Activated T-cell treated with anti-CD3 and anti-CD28 coated beads, Interleukin-2, amount 50 U/mL, for 48 hours (primary cell): ENCODE results near the gene PDP2.

Experiments used
- DNase-seq, 2 experiments: peaks; one replicate each; pipeline ENCODE4 v3.0.0-alpha.2; 2020

PDP2 gene, protein sequence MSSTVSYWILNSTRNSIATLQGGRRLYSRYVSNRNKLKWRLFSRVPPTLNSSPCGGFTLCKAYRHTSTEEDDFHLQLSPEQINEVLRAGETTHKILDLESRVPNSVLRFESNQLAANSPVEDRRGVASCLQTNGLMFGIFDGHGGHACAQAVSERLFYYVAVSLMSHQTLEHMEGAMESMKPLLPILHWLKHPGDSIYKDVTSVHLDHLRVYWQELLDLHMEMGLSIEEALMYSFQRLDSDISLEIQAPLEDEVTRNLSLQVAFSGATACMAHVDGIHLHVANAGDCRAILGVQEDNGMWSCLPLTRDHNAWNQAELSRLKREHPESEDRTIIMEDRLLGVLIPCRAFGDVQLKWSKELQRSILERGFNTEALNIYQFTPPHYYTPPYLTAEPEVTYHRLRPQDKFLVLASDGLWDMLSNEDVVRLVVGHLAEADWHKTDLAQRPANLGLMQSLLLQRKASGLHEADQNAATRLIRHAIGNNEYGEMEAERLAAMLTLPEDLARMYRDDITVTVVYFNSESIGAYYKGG

GRCh38 chr16:66880288-66881013 is at the start of gene PDP2:
Gene PDP2 (plus strand): TSS chr16:66880515. CDS start chr16:66884285, 3,770 bp downstream.
- DNase-seq: peak; percentile 96 to 97

DNA sequence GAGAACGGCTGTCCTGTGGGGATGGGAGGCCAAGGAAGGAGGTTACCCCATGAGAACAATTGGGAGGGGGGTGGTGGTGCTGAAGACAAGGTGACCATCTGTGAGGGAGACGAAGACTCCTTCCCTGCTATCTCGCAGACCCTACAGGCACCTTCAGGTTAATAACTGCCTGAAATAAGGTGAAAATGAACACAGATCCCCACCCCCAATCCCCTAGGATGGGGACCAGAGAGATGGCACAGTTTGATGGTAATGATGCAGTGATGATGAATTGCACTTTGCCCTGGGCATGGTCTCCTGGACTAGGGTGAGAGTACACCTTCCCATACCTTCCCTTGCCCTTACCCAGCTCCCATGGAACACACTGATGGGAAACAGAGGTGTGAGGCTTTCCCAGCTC is 48.1 kb upstream of the PDP2 start:
- no peak for DNase-seq

GRCh38 chr16:66832661-66833305 is 47.5 kb upstream of the PDP2 start:
- peak in 1 of 2 experiments; percentile 14 for DNase-seq

- DNase-seq: no peak
These were observed 45.6 kb upstream of the PDP2 start for GRCh38 chr16:66834746-66835145.

GRCh38 chr16:66840883-66841282 is 39.4 kb upstream of the PDP2 start:
- no peak for DNase-seq

DNA sequence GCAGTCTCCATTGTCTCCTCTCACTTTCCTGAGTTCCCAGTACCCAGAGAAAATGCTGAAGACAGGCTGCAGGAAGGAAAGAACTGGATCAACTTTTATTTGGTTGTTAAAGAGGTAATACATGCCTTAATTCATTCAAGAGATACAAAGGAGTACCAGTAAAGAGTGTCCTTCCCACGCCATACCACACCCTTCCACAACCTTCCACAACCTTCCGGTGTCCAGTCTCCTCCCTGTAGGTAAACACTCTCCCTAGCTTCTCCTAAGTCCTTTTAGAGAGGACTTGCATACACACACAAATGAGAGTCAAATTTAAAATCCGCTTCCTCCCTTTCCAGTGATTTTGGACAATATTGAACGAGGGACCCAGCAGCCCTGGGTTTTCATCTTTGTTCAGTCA is 38.9 kb upstream of the PDP2 start:
- DNase-seq: no peak

- peak in 1 of 2 experiments; percentile 10 for DNase-seq
These were observed 37.5 kb upstream of the PDP2 start for GRCh38 chr16:66842765-66843164.

- DNase-seq: peak in 1 of 2 experiments; percentile 7
These were observed 37.1 kb upstream of the PDP2 start for GRCh38 chr16:66843191-66843590.

GRCh38 chr16:66844009-66844341 is 36.3 kb upstream of the PDP2 start:
- no peak for DNase-seq

GRCh38 chr16:66844342-66845079 is 35.8 kb upstream of the PDP2 start, which contains the start of gene CA7:
Gene CA7 (plus strand): TSS chr16:66844414. CDS start chr16:66844488, 74 bp downstream.
- DNase-seq: no peak

DNA sequence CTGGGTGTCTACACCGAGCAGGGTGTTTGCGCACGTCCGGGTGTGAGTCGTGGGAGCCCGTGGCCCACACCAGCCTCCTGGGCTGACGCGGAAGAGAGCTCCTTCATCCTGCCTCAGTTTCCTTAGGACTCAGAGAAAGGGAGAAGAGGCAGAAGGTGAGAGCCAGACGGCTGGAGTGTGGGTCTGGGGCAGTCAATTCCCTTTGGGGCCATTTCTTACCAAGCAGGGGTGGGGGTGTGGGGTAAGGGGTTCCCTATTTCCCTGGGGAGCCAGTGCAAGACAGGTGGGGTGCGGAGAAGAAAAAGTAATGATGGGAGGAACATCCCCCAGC is 35.3 kb upstream of the PDP2 start:
- DNase-seq: no peak

DNA sequence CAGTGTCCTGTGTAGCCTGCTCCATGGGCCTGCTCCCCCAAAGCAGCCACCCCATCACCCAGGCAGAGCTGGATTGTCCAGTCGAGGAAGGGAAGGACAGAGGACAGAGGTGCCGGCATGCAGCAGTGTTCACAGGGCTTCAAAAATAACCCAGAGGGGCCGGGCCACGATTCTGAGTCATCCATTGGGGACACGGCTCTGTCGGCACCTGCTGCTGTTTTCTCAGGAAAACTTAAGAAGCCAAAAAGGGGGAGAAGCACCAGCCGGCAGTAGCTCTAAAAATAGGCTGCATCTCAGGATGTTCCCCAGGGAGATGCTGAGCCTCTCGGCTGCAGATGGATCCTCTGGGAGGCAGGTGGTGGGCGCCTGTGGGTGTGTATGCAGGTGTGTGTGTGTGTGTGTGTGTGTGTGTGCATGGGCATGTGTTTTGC is 34.5 kb upstream of the PDP2 start:
- DNase-seq: no peak

DNA sequence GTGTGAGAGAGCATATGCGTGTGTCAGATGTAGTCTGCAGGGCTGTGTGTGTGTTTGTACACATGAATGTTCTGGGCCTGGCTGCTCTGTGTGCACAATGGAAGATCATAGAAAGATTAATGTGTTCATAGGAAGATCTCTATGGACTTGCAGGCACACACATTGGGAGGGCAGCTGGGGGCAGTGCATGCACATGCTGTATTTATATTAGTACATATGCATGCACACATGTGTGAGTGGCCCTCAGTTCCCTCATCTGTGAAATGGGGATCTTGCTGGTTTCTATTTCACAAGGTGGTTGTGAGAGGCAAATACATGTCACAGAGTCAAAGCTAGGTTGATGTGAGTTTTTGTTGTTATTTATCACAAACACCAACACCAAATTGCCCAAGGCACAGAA is 34.0 kb upstream of the PDP2 start:
- DNase-seq: no peak

GRCh38 chr16:66846831-66847230 is 33.5 kb upstream of the PDP2 start:
- no peak for DNase-seq

DNA sequence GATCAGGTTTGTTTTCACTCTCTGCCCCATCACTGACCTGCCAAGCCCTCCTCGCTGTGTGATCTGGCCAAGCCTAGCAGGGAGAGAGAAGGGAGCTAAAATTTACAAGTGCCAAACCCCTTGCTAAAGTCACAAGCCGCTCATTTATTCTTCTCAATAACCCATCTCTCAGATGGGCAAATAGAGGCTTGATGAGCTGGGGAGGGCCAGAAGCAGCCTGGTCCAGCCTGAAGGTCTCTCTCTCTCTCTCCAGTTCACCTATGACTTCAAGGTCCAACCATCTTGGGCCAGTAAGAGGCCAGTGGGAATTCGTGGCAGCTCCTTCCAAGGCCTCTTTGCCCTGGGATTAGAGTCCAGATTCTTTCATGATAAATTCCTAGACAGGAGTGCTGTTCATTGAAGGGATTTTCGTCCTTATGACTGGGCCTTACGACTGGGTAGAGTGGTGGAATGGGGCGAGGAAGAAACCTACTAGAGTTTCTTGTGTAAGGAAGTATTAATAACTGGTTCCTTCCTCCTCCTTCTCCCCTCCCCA is 32.7 kb upstream of the PDP2 start:
- no peak for DNase-seq

- no peak for DNase-seq
These were observed 32.1 kb upstream of the PDP2 start for GRCh38 chr16:66848172-66848571.

DNA sequence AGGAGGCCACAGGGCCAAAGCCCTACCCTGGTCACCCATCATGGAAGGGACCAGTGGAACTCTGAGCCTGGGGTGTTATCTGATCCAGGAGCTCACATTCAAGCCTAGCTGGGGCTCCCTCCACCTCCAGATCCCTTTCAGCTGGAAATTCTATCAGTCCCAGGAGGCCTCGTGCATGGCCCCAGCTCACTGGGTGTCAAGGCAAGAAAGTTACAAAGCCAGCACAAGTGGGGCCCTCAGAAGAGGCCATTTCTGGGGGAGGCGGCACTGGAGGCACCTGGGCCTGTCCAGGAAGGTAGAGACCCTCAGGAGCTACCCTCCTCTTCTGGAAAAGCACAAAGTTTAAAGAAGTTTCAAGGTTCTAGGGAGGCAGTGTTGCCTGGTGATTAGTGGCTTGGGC is 31.3 kb upstream of the PDP2 start:
- DNase-seq: no peak

GRCh38 chr16:66849549-66849948 is 30.8 kb upstream of the PDP2 start:
- DNase-seq: no peak

DNA sequence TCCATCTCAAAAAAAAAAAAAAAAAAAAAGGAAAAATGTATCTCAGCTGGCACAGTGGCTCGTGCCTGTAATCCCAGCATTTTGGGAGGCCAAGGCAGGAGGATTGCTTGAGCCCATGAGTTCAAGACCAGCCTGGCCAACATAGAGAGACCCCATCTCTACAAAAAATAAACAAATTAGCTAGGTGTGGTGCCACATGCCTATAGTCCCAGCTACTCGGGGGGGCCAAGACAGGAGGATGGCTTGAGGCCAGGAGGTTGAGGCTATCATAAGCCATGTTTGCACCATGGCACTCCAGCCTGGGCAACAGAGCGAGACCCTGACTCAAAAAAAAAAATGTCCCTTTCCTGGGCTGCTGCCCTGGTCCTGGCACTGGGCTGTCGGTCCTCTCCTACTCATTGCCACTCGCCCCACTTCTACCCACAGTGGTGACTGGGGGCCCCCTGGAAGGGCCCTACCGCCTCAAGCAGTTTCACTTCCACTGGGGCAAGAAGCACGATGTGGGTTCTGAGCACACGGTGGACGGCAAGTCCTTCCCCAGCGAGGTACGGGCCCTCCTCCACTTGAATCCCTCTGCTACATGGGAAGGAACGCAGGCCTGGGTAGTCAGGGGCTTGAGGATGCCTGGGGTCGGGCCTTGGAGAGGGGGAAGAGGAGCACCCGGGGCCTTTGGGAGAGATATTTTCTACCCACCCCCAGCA is 30.1 kb upstream of the PDP2 start:
- DNase-seq: no peak

- no peak for DNase-seq
These were observed 28.9 kb upstream of the PDP2 start for GRCh38 chr16:66851166-66851964.
